Renal cortex interstitium (tissue), 15 donors: Measurements from ENCODE around the gene TMEM120A. TPM values are rescaled to one million over a fixed set of nuclear protein-coding genes. Genes with fewer than 3 reads are reported as not detected.
"Not testable (repeated sequence)": the region's sequence is repeated elsewhere in the genome, so short reads cannot be mapped to it uniquely, and the experiment has no call there.

Experiments
- DNase-seq, 11 donors: peaks; one replicate each; pipeline ENCODE4 v3.0.0-alpha.2; 2013; ENCODE audit warnings: low read depth in 9 of 11, low spot score in 4 of 11; ENCODE audit errors: extremely low read depth in 1 of 11
- long read RNA-seq, 16 experiments: transcript quantifications; one replicate each; lab custom pipeline, GENCODE V29; 2026
- polyA plus RNA-seq, 3 donors: library from polyadenylated mRNA; unstranded; fragments of 120-200 nt; gene quantifications; one replicate each; pipeline ENCODE4 v1.2.1, GENCODE V29; 2013; ENCODE audit not compliant: insufficient read length in 3 of 3

Gene TMEM120A
- 10 to 100 TPM; 48.6 to 66.1 (median 57.1) TPM for polyA plus RNA-seq
- long read RNA-seq, donor 1, partial matches to known transcripts = 41 of 47 reads
- long read RNA-seq, donor 1, other reads (novel, unspliced or antisense) = 0 of 47 reads
- long read RNA-seq, donor 2, transcript TMEM120A-214 (12 exons, 1,456 nt) = major isoform, 12 of 15 reads
- long read RNA-seq, donor 2, partial matches to known transcripts = 0 of 15 reads
- long read RNA-seq, donor 2, other reads (novel, unspliced or antisense) = 0 of 15 reads
- long read RNA-seq, donor 3, transcript TMEM120A-214 (12 exons, 1,456 nt) = major isoform, 20 of 24 reads
- long read RNA-seq, donor 3, partial matches to known transcripts = 0 of 24 reads
- long read RNA-seq, donor 3, other reads (novel, unspliced or antisense) = 0 of 24 reads
- long read RNA-seq, donor 4, transcript TMEM120A-214 (12 exons, 1,456 nt) = major isoform, 10 of 13 reads
- long read RNA-seq, donor 4, partial matches to known transcripts = 0 of 13 reads
- long read RNA-seq, donor 4, other reads (novel, unspliced or antisense) = 0 of 13 reads
- long read RNA-seq, donor 5 = 0 reads
- long read RNA-seq, donor 6, partial matches to known transcripts = 6 of 13 reads
- long read RNA-seq, donor 6, other reads (novel, unspliced or antisense) = 0 of 13 reads
- long read RNA-seq, donor 7, transcript TMEM120A-214 (12 exons, 1,456 nt) = major isoform, 10 of 11 reads
- long read RNA-seq, donor 7, partial matches to known transcripts = 0 of 11 reads
- long read RNA-seq, donor 7, other reads (novel, unspliced or antisense) = 0 of 11 reads
- long read RNA-seq, donor 8 = 0 reads
- long read RNA-seq, donor 9, transcript TMEM120A-214 (12 exons, 1,456 nt) = major isoform, 10 of 27 reads
- long read RNA-seq, donor 9, partial matches to known transcripts = 17 of 27 reads
- long read RNA-seq, donor 9, other reads (novel, unspliced or antisense) = 0 of 27 reads
- long read RNA-seq, donor 10, transcript TMEM120A-214 (12 exons, 1,456 nt) = major isoform, 14 of 15 reads
- long read RNA-seq, donor 10, partial matches to known transcripts = 0 of 15 reads
- long read RNA-seq, donor 10, other reads (novel, unspliced or antisense) = 0 of 15 reads
- long read RNA-seq, donor 11, transcript TMEM120A-214 (12 exons, 1,456 nt) = major isoform, 10 of 11 reads
- long read RNA-seq, donor 11, partial matches to known transcripts = 0 of 11 reads
- long read RNA-seq, donor 11, other reads (novel, unspliced or antisense) = 0 of 11 reads
- long read RNA-seq, donor 12, partial matches to known transcripts = 0 of 2 reads
- long read RNA-seq, donor 12, other reads (novel, unspliced or antisense) = 0 of 2 reads
- long read RNA-seq, donor 13 = 0 reads
- long read RNA-seq, donor 14, transcript TMEM120A-214 (12 exons, 1,456 nt) = major isoform, 11 of 20 reads
- long read RNA-seq, donor 14, partial matches to known transcripts = 0 of 20 reads
- long read RNA-seq, donor 14, other reads (novel, unspliced or antisense) = 6 of 20 reads
- long read RNA-seq, donor 15, partial matches to known transcripts = 0 of 2 reads
- long read RNA-seq, donor 15, other reads (novel, unspliced or antisense) = 0 of 2 reads
- long read RNA-seq, donor 16, transcript TMEM120A-214 (12 exons, 1,456 nt) = major isoform, 24 of 143 reads
- long read RNA-seq, donor 16, partial matches to known transcripts = 97 of 143 reads
- long read RNA-seq, donor 16, other reads (novel, unspliced or antisense) = 17 of 143 reads

GRCh38 chr7:75994388-75995051, at the start of gene TMEM120A:
TMEM120A (minus strand) TSS chr7:75994595; CDS start chr7:75994570, 25 bp downstream.
- peak; percentile 72 to 92 (median 88) for DNase-seq

GRCh38 chr7:76040126-76040525, 45.7 kb upstream of the TMEM120A start:
- no peak for DNase-seq

- DNase-seq = no peak
These were observed 42.9 kb upstream of the TMEM120A start for GRCh38 chr7:76037310-76037709.

GRCh38 chr7:76031964-76032363, 37.6 kb upstream of the TMEM120A start:
- DNase-seq = no peak

- not testable (repeated sequence) for DNase-seq
These were observed 35.3 kb upstream of the TMEM120A start for GRCh38 chr7:76029682-76030081.

GRCh38 chr7:76023002-76023401, 28.6 kb upstream of the TMEM120A start:
- DNase-seq = no peak

- DNase-seq = no peak
These were observed 27.8 kb upstream of the TMEM120A start for GRCh38 chr7:76022026-76022780.

GRCh38 chr7:76020031-76020714, 25.8 kb upstream of the TMEM120A start:
- DNase-seq = peak; percentile 13 to 61 (median 36)

GRCh38 chr7:76018520-76018919, 24.1 kb upstream of the TMEM120A start:
- not testable (repeated sequence) for DNase-seq

GRCh38 chr7:76016191-76016947, 22.0 kb upstream of the TMEM120A start:
- no peak for DNase-seq

- no peak for DNase-seq
These were observed 17.1 kb upstream of the TMEM120A start for GRCh38 chr7:76011442-76011861.

- DNase-seq = no peak
These were observed 15.5 kb upstream of the TMEM120A start for GRCh38 chr7:76009672-76010600.

- no peak for DNase-seq
These were observed 13.8 kb upstream of the TMEM120A start for GRCh38 chr7:76008156-76008687.

- DNase-seq = not testable (repeated sequence)
These were observed 10.6 kb upstream of the TMEM120A start for GRCh38 chr7:76005004-76005403.
